ENCODE results near the gene ATP11C. TPM values are rescaled to one million over a fixed set of nuclear protein-coding genes. Genes with fewer than 3 reads are reported as not detected.

Gene ATP11C
- total and polyA plus RNA-seq, 5 donors = 2.7 to 8.7 (median 5.6) TPM

DNA sequence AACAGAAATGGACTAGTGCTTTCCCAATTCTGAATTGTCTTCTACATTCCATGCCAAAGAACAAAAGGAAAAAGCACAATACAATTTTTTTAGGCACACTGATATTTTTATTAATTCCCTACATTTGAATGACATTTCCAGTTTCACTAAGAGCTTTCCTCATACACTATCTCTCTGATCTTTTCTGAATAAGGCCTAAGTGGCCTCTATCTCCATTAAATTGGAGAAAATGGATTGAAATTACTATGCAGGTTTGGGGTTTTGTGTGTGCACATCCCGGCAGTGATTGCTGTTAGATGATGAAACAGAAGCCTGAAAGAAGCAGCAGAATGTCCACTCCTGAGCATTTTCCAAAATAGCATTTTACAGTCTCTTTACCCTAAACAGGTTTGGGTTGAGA lies 104.0 kb downstream of the ATP11C start:
- Histone ChIP-seq H3K27me3 (ENCODE audit: control insufficient read depth, insufficient read depth) (no peaks in the 10 kb centered on the region), H3K27ac (ENCODE audit: low read length) (no peak overlapping the region), H3K9me3 (ENCODE audit: control insufficient read depth, low read length) (no peaks in the 10 kb centered on the region), H3K4me3 (ENCODE audit: low read length) (no peak overlapping the region), H3K4me1 (ENCODE audit: control insufficient read depth, insufficient read depth, low read length) (no peaks in the 10 kb centered on the region)
- intact Hi-C loops (cut with DNase I) = no loop called here
- DNase-seq (no peak), ATAC-seq (no peak)
- WGBS = 96% methylated on average over 1 of the region's 1 CpG

DNA sequence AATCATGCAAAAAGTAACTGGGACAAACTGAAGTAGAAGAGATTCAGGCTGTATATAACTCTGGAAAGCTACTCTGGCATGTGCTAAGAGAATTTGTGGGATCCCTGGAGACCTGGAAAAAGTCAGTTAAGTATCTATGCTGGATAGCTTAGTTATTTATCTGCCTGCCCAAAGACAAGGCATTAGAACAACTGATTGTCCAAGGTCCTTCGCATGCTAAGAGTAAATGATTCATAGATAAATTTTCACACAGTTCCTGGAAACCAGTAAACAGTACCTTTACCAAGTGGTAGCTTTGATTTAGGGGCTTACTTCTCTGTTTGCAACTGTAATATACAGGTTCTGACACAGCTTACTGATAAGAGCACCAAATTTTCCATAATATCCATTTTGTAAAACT lies 104.8 kb downstream of the ATP11C start:
- no peak for DNase-seq
- H3K27me3 ChIP-seq (ENCODE audit: control insufficient read depth, insufficient read depth) = no peaks in the 10 kb centered on the region
- ATAC-seq = no peak
- H3K4me1 ChIP-seq (ENCODE audit: control insufficient read depth, insufficient read depth, low read length) = no peaks in the 10 kb centered on the region
- H3K4me3 ChIP-seq (ENCODE audit: low read length) = no peak overlapping the region
- 67% methylated on average over 1 of the region's 1 CpG for WGBS
- no peak overlapping the region for H3K27ac ChIP-seq (ENCODE audit: low read length)
- intact Hi-C loops (cut with DNase I) = no loop called here
- H3K9me3 ChIP-seq (ENCODE audit: control insufficient read depth, low read length) = no peaks in the 10 kb centered on the region

DNA sequence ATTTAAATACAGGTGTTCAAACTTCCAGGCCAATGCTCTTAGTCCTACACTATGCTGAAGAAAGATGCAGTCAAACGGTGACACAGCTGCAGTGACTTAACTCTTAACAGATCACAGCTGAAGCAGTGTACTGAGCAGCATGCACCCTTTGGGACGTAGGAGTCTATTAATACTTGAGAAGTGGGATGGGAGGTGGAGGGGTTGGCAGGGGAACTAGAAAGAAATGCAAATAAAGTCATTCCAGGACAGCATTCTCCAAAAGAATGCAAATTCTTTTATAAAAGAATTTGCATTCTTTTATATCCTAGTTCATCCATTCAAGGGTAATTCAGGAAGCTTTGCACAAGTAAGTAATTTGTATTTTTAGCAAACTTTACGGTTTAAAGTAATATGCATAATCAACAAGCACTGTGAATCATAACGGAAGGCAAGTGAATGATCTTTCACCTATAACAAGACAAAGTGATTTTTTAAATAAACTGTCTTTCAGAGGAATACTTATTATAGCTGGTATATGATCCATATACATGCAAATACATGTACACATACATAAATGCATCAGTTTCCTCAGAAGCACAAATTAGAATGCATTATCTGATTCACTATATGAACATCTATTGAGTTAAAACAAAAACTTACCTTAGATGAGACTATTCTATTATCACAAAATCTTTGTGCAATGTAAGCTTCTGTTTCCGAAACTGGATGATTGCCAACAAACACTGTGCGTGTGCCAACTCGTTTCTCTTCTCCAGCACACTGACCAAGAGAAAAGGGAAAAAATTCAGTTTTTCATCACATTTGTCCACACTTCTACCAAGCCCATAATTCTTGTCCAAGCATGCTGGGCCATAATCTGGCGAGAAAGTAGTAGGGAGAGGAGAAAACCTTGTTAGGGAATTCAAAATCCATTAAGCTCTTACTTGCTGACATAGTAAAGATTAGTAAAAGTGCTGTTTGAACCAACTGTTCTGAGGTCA lies 106.5 kb downstream of the ATP11C start:
- H3K9me3 ChIP-seq (ENCODE audit: control insufficient read depth, low read length) = no peaks in the 10 kb centered on the region
- ATAC-seq (no peak), DNase-seq (no peak)
- intact Hi-C loops (cut with DNase I) = no loop called here
- H3K27me3 ChIP-seq (ENCODE audit: control insufficient read depth, insufficient read depth) = no peaks in the 10 kb centered on the region
- no peak overlapping the region for H3K4me3 ChIP-seq (ENCODE audit: low read length)
- H3K27ac ChIP-seq (ENCODE audit: low read length) = no peak overlapping the region
- H3K4me1 ChIP-seq (ENCODE audit: control insufficient read depth, insufficient read depth, low read length) = no peaks in the 10 kb centered on the region
- WGBS = 37% methylated on average over 8 of the region's 8 CpGs

DNA sequence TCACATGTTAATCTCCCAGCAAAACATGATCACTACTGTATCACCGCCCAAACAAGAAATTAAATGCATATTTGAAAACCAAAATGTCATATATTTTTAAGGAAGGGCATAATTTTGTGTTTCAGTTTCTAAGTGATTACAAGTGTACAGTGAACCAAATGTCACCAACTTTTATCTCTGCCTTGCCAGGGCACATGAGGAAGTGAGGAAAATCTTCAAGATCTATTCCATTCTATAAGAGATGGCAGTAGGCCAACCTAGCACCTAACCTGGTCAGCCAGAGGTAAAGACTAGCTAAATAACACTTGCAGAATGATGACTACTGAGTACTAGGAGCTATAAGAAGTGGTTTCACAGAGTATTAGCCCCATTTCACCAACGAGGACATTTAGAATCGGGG lies 107.2 kb downstream of the ATP11C start:
- no peak for DNase-seq
- 88% methylated on average over 3 of the region's 3 CpGs for WGBS

DNA sequence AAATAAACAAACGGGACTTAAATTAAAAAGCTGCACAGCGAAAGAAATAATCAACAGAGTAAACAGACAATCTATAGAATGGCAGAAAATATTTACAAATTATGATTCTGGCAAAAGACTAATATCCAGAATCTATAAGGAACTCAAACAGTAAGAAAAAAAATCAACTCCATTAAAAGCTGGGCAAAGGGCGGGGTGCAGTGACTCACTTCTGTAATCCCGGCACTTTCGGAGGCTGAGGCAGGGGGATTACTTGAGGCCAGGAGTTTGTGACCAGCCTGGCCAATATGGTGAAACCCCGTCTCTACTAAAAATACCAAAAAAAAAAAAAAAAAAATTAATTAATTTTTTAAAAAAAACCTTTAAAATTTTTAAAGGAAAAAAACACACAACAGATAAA lies 109.0 kb downstream of the ATP11C start:
- Histone ChIP-seq H3K9me3 (ENCODE audit: control insufficient read depth, low read length) (no peaks in the 10 kb centered on the region), H3K4me1 (ENCODE audit: control insufficient read depth, insufficient read depth, low read length) (no peaks in the 10 kb centered on the region), H3K27ac (ENCODE audit: low read length) (no peak overlapping the region), H3K4me3 (ENCODE audit: low read length) (no peak overlapping the region), H3K27me3 (ENCODE audit: control insufficient read depth, insufficient read depth) (no peaks in the 10 kb centered on the region)
- ATAC-seq (no peak), DNase-seq (peak in 1 of 3 donors; percentile 22)
- WGBS = 71% methylated on average over 6 of the region's 6 CpGs
- intact Hi-C loops (cut with DNase I) = no loop called here

More for the DNA sequence above, 107.2 kb downstream of the ATP11C start:
- ATAC-seq = no peak
- intact Hi-C loops (cut with DNase I) = no loop called here
- H3K4me1 ChIP-seq (ENCODE audit: control insufficient read depth, insufficient read depth, low read length) = no peaks in the 10 kb centered on the region
- no peak overlapping the region for H3K4me3 ChIP-seq (ENCODE audit: low read length)
- H3K9me3 ChIP-seq (ENCODE audit: control insufficient read depth, low read length) = no peaks in the 10 kb centered on the region
- no peak overlapping the region for H3K27ac ChIP-seq (ENCODE audit: low read length)
- H3K27me3 ChIP-seq (ENCODE audit: control insufficient read depth, insufficient read depth) = no peaks in the 10 kb centered on the region

DNA sequence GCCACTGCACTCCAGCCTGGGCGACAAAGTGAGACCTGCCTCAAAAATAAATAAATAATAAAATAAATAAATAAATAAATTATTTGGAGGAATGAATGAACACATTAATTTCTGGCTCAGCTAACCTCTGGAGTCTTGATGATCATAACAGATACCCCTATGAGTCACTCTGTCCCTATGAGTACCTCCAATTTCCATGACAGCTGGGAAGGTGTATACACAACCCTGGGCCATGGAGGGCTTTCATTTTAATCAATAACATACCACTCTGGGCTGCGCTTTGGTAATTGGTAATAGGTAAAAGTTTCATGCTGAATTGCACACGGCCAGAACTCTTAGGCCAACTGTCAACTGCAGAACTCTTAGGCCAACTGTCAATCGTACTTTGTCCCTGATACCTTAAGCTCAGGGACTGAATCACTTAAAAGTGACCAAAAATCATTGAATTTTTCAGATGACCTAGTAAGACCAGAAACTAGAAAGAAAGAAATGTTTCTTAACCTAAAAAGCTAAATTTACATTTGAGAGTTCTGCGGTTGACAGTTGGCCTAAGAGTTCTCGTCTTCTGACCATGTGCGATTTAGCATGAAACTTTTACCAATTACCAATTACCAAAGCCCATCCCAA lies 112.4 kb downstream of the ATP11C start:
- intact Hi-C loops (cut with DNase I) = no loop called here
- ATAC-seq = no peak
- WGBS = 98% methylated on average over 7 of the region's 7 CpGs
- no peak overlapping the region for H3K27ac ChIP-seq (ENCODE audit: low read length)
- no peak for DNase-seq
- no peaks in the 10 kb centered on the region for H3K9me3 ChIP-seq (ENCODE audit: control insufficient read depth, low read length)
- no peaks in the 10 kb centered on the region for H3K4me1 ChIP-seq (ENCODE audit: control insufficient read depth, insufficient read depth, low read length)
- no peaks in the 10 kb centered on the region for H3K27me3 ChIP-seq (ENCODE audit: control insufficient read depth, insufficient read depth)
- no peak overlapping the region for H3K4me3 ChIP-seq (ENCODE audit: low read length)

DNA sequence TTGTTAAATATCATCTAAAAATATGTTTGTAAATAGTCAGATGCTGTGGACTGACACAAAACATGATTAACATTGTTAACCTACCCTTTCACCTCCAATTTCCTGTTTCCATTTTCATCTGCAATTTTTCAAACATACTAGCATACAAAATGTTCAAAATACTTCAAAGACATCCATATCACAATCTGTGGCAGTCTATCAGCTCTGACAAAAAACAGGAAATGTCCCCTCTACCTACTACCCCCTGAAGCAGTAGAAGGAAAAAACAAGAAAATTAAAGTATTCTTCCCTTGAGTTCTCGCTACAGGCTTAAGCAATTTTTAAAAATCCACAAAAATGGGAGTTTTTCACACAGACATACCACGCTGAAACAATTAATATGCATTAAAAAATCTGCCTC lies 116.6 kb downstream of the ATP11C start:
- WGBS = 87% methylated on average over 2 of the region's 2 CpGs
- DNase-seq (no peak), ATAC-seq (no peak)
- intact Hi-C loops (cut with DNase I) = no loop called here
- no peak overlapping the region for H3K27ac ChIP-seq (ENCODE audit: low read length)
- no peaks in the 10 kb centered on the region for H3K27me3 ChIP-seq (ENCODE audit: control insufficient read depth, insufficient read depth)
- H3K9me3 ChIP-seq (ENCODE audit: control insufficient read depth, low read length) = no peaks in the 10 kb centered on the region
- no peak overlapping the region for H3K4me3 ChIP-seq (ENCODE audit: low read length)
- no peaks in the 10 kb centered on the region for H3K4me1 ChIP-seq (ENCODE audit: control insufficient read depth, insufficient read depth, low read length)

DNA sequence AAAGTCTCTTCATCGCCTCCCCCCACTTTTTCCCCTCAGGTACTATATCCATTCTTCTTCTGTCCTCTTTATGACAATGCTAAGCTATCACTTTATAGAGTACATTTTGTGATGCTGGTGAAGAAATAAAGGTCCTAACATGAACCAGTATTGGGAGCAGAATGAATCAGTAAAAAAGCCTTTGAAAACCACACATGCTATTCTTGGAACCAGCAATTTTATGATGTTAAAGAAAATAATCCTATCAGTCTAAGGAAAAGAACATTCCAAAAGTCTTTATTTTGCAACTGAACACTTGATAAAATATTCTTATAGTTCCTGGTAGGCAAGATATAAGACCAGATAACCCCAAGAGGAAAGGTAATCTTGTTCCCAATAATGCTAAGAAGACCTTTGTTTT lies 117.1 kb downstream of the ATP11C start:
- ATAC-seq (no peak), DNase-seq (no peak)
- intact Hi-C loops (cut with DNase I) = no loop called here
- H3K27ac ChIP-seq (ENCODE audit: low read length) = no peak overlapping the region
- no peaks in the 10 kb centered on the region for H3K9me3 ChIP-seq (ENCODE audit: control insufficient read depth, low read length)
- no peak overlapping the region for H3K4me3 ChIP-seq (ENCODE audit: low read length)
- H3K4me1 ChIP-seq (ENCODE audit: control insufficient read depth, insufficient read depth, low read length) = no peaks in the 10 kb centered on the region
- H3K27me3 ChIP-seq (ENCODE audit: control insufficient read depth, insufficient read depth) = no peaks in the 10 kb centered on the region
- WGBS = 97% methylated on average over 1 of the region's 1 CpG

DNA sequence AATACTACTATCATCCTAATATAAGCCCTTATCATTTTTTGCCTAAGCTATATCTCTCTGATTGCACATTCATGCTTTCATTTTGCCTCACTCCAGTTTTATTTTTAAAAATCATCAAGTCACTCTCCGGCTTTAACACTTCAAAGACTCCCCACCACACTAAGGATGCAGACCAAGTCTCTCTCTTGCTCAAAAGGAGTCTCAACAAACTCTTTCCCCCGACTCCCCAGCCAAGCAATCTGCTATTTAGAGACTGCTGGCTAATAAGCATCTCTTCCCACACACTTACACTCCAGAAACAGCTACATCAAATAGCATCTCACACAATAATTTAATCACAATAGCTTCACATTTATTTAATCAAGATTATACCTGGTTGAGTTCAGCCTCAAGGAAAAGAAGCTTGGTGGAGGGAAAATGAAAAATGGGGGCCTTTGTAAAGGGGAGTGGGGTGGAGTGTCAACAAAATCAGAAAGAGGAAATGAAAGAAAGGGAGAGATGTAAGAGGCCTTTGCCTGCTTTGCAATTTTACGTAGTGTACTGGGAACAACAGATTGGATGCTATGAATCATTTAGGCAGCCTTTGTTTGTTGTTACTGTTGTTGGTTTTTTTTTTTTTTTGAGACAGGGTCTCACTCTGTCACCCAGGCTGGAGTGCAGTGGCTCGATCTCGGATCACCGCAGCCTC lies 120.8 kb downstream of the ATP11C start:
- intact Hi-C loops (cut with DNase I) = no loop called here
- no peaks in the 10 kb centered on the region for H3K9me3 ChIP-seq (ENCODE audit: control insufficient read depth, low read length)
- no peaks in the 10 kb centered on the region for H3K4me1 ChIP-seq (ENCODE audit: control insufficient read depth, insufficient read depth, low read length)
- H3K27me3 ChIP-seq (ENCODE audit: control insufficient read depth, insufficient read depth) = no peaks in the 10 kb centered on the region
- WGBS = 85% methylated on average over 6 of the region's 6 CpGs
- no peak overlapping the region for H3K27ac ChIP-seq (ENCODE audit: low read length)
- ATAC-seq (no peak), DNase-seq (no peak)
- no peak overlapping the region for H3K4me3 ChIP-seq (ENCODE audit: low read length)

DNA sequence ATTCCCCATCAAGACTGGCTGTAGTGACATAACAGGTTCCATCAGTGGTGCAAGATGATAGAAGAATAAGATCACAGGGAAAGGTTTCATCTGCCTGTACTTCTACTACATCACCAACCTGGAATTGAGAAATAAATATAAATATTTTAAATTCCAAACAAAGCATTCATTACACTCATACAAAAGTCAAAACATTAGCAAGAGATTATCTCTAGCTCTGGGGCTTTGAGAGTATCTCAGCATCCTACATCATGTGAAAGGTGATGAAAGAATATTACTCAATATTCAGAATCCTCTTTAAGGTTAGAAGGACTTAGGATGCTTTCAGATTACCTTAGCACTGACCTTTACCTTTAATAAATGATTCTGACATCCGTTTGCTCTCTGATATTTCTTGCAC lies 128.4 kb downstream of the ATP11C start:
- Histone ChIP-seq H3K4me1 (ENCODE audit: control insufficient read depth, insufficient read depth, low read length) (no peaks in the 10 kb centered on the region), H3K27ac (ENCODE audit: low read length) (no peak overlapping the region), H3K27me3 (ENCODE audit: control insufficient read depth, insufficient read depth) (no peaks in the 10 kb centered on the region), H3K4me3 (ENCODE audit: low read length) (no peak overlapping the region), H3K9me3 (ENCODE audit: control insufficient read depth, low read length) (no peaks in the 10 kb centered on the region)
- intact Hi-C loops (cut with DNase I) = no loop called here
- WGBS = 89% methylated on average over 1 of the region's 1 CpG
- no peak for ATAC-seq
- DNase-seq = no peak

DNA sequence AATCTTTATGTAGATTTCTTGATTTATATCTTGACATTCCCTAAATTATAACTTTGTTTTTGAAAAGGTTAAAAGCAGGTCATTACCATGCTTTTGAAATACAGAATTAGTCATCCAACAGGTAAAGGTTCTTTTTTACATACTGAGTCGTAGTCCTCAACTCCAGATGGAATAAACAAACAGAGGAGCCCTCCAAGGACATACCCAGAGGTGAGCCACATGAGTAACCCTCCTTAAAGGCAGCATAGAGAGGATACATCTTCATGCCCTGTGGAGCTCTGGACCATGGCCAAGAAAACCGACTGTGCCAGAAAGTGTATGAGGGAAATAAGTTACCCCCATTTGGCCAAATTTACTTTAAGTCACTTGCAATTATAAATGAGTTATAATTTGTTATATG lies 129.6 kb downstream of the ATP11C start:
- Histone ChIP-seq H3K27ac (ENCODE audit: low read length) (no peak overlapping the region), H3K27me3 (ENCODE audit: control insufficient read depth, insufficient read depth) (no peaks in the 10 kb centered on the region), H3K4me1 (ENCODE audit: control insufficient read depth, insufficient read depth, low read length) (no peaks in the 10 kb centered on the region), H3K4me3 (ENCODE audit: low read length) (no peak overlapping the region), H3K9me3 (ENCODE audit: control insufficient read depth, low read length) (no peaks in the 10 kb centered on the region)
- no peak for ATAC-seq
- WGBS = 74% methylated on average over 2 of the region's 2 CpGs
- DNase-seq = no peak
- intact Hi-C loops (cut with DNase I) = no loop called here

All from right cardiac atrium (tissue), 5 donors.